Activated T-cell treated with anti-CD3 and anti-CD28 coated beads, Interleukin-2, amount 50 U/mL, for 24 hours (primary cell): ENCODE results near the gene MAP3K21.
A peak's percentile ranks its signal among the peaks of the same experiment; 100 is the strongest.

Experiments
- DNase-seq: peaks from one replicate; pipeline ENCODE4 v3.0.0-alpha.2; 2020
- H3K27ac Mint-ChIP-seq: 2 replicates; pipeline ENCODE4 v1.8.0; 2020; ENCODE audit warnings: mild to moderate bottlenecking, mixed read lengths
- H3K27me3 Mint-ChIP-seq: 2 replicates; pipeline ENCODE4 v1.8.0; 2020; ENCODE audit warnings: mixed read lengths
- H3K36me3 Mint-ChIP-seq: 2 replicates; pipeline ENCODE4 v1.8.0; 2020; ENCODE audit warnings: low read depth, mixed read lengths
- H3K4me1 Mint-ChIP-seq: 2 replicates; pipeline ENCODE4 v1.8.0; 2020; ENCODE audit warnings: low read depth, mixed read lengths
- H3K4me3 Mint-ChIP-seq: 2 replicates; pipeline ENCODE4 v1.8.0; 2020; ENCODE audit warnings: mild to moderate bottlenecking, moderate library complexity, mixed read lengths
- H3K9me3 Mint-ChIP-seq: 2 replicates; pipeline ENCODE4 v1.8.0; 2020; ENCODE audit warnings: mixed read lengths

Gene MAP3K21

DNA sequence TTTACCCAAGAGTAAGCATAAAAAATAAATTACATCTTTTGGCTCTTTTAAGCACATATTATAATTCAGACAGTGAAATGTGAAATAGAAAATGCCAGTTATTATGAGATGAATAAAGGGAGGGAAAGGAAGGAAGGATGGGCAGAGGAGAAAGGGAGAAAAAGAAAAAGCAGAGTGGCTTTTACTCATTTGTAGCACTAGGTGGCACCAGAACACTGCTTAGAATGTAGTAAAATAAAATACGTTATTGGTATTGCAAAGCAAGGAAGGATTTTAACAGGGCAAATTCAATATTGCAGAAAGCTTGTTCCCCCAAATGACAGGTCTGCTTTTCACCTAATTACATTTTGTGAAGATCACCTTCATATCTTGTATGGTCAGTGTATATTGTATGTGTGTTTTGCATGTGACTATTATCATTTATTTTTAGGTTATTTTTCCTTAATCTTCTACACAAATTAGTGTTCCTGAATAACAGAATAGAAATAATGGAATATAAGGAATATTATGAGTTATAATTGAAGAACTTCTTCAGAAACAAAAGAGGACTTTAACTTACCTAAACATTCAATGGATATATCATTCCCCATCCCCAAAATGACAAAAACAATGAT lies 22.9 kb upstream of the MAP3K21 start:
- no peak for DNase-seq
- no peaks in the 10 kb centered on the region for H3K4me1 Mint-ChIP-seq
- H3K9me3 Mint-ChIP-seq, result no peaks in the 10 kb centered on the region
- H3K4me3 Mint-ChIP-seq, result no peak overlapping the region
- no peak overlapping the region for H3K27ac Mint-ChIP-seq
- peaks cover 18% of the 10 kb centered on the region for H3K27me3 Mint-ChIP-seq
- H3K36me3 Mint-ChIP-seq, result no peaks in the 10 kb centered on the region

GRCh38 chr1:233313434-233314155 lies 13.9 kb upstream of the MAP3K21 start:
- Mint-ChIP-seq H3K27ac (no peak overlapping the region), H3K27me3 (peaks cover 8% of the 10 kb centered on the region), H3K4me3 (no peak overlapping the region), H3K4me1 (no peaks in the 10 kb centered on the region), H3K36me3 (no peaks in the 10 kb centered on the region), H3K9me3 (no peaks in the 10 kb centered on the region)
- no peak for DNase-seq

- Mint-ChIP-seq H3K27me3 (peaks cover 17% of the 10 kb centered on the region), H3K27ac (no peak overlapping the region), H3K4me1 (no peaks in the 10 kb centered on the region), H3K4me3 (no peak overlapping the region), H3K9me3 (no peaks in the 10 kb centered on the region), H3K36me3 (no peaks in the 10 kb centered on the region)
- no peak for DNase-seq
Observed at GRCh38 chr1:233315718-233316301, 11.7 kb upstream of the MAP3K21 start.

DNA sequence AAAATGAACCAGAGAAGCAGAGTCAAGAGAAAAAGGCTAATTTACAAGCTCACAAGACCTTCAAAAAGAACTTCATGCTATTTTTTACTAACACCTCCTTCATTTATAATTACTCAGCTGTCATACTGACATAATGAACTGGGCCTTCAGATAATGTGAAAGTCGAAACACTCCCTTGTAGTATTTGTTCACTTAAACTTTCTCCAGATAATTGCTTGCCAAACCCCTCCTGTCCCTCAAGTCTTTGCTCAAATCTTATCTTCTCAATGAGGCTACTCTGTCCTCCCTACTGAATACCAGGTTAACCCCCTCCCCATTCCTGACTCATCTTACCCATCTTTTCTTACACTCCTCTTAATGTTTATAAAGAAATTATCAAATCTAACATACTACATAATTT lies 11.1 kb upstream of the MAP3K21 start:
- Mint-ChIP-seq H3K4me1 (no peaks in the 10 kb centered on the region), H3K36me3 (no peaks in the 10 kb centered on the region), H3K27me3 (peaks cover 17% of the 10 kb centered on the region), H3K4me3 (no peak overlapping the region), H3K9me3 (no peaks in the 10 kb centered on the region), H3K27ac (no peak overlapping the region)
- no peak for DNase-seq

GRCh38 chr1:233319272-233319671 lies 8.3 kb upstream of the MAP3K21 start:
- DNase-seq, result no peak
- H3K27me3 Mint-ChIP-seq, result peaks cover 17% of the 10 kb centered on the region
- H3K4me3 Mint-ChIP-seq, result no peak overlapping the region
- H3K9me3 Mint-ChIP-seq, result no peaks in the 10 kb centered on the region
- H3K4me1 Mint-ChIP-seq, result no peaks in the 10 kb centered on the region
- H3K27ac Mint-ChIP-seq, result no peak overlapping the region
- H3K36me3 Mint-ChIP-seq, result no peaks in the 10 kb centered on the region

DNA sequence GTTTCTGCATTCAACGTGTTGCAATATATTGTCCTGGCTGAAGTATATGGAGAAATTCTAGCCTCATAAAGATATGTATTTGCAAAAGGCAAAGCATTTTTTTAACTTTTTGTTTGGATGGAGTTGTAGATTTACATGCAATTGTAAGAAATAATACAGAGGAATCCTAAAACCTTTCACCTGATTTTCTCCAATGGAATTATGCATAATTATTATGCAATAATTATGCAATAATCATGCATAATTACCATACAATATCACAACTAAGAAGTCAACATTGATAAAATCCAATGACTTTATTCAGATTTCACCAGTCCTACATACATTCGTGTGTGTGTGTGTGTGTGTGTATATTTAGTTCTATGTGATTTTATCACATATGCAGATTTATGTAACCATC lies 7.5 kb upstream of the MAP3K21 start:
- Mint-ChIP-seq H3K27ac (no peak overlapping the region), H3K9me3 (no peaks in the 10 kb centered on the region), H3K4me1 (no peaks in the 10 kb centered on the region), H3K27me3 (peaks cover 17% of the 10 kb centered on the region), H3K36me3 (no peaks in the 10 kb centered on the region), H3K4me3 (no peak overlapping the region)
- DNase-seq, result no peak

GRCh38 chr1:233323718-233324117 lies 3.8 kb upstream of the MAP3K21 start:
- no peaks in the 10 kb centered on the region for H3K9me3 Mint-ChIP-seq
- no peaks in the 10 kb centered on the region for H3K36me3 Mint-ChIP-seq
- DNase-seq, result no peak
- peaks cover 6% of the 10 kb centered on the region for H3K4me1 Mint-ChIP-seq
- H3K27me3 Mint-ChIP-seq, result peaks cover 11% of the 10 kb centered on the region
- no peak overlapping the region for H3K4me3 Mint-ChIP-seq
- H3K27ac Mint-ChIP-seq, result no peak overlapping the region

- H3K27ac Mint-ChIP-seq, result no peak overlapping the region
- no peak overlapping the region for H3K4me3 Mint-ChIP-seq
- peaks cover 17% of the 10 kb centered on the region for H3K27me3 Mint-ChIP-seq
- H3K4me1 Mint-ChIP-seq, result peaks cover 11% of the 10 kb centered on the region
- no peaks in the 10 kb centered on the region for H3K9me3 Mint-ChIP-seq
- H3K36me3 Mint-ChIP-seq, result no peaks in the 10 kb centered on the region
- DNase-seq, result no peak
Observed at GRCh38 chr1:233326319-233326718, 1.2 kb upstream of the MAP3K21 start.

- Mint-ChIP-seq H3K36me3 (no peaks in the 10 kb centered on the region), H3K4me1 (peaks cover 11% of the 10 kb centered on the region), H3K9me3 (no peaks in the 10 kb centered on the region), H3K27ac (no peak overlapping the region), H3K4me3 (peak overlapping the region; percentile 72), H3K27me3 (peaks cover 19% of the 10 kb centered on the region)
- peak; percentile 90 for DNase-seq
Observed at GRCh38 chr1:233326811-233327650, 493 bp upstream of the MAP3K21 start.

GRCh38 chr1:233328142-233328921 lies 808 bp downstream of the MAP3K21 start:
- DNase-seq, result peak; percentile 62
- Mint-ChIP-seq H3K27ac (no peak overlapping the region), H3K4me3 (peak overlapping the region; percentile 66), H3K36me3 (no peaks in the 10 kb centered on the region), H3K4me1 (peaks cover 11% of the 10 kb centered on the region), H3K9me3 (no peaks in the 10 kb centered on the region), H3K27me3 (peaks cover 23% of the 10 kb centered on the region)

GRCh38 chr1:233331676-233332519 lies 4.4 kb downstream of the MAP3K21 start:
- H3K4me3 Mint-ChIP-seq, result no peak overlapping the region
- DNase-seq, result no peak
- H3K27ac Mint-ChIP-seq, result no peak overlapping the region
- H3K27me3 Mint-ChIP-seq, result peaks cover 30% of the 10 kb centered on the region
- peaks cover 9% of the 10 kb centered on the region for H3K4me1 Mint-ChIP-seq
- no peaks in the 10 kb centered on the region for H3K9me3 Mint-ChIP-seq
- H3K36me3 Mint-ChIP-seq, result no peaks in the 10 kb centered on the region

- Mint-ChIP-seq H3K27me3 (peaks cover 39% of the 10 kb centered on the region), H3K4me3 (no peak overlapping the region), H3K36me3 (no peaks in the 10 kb centered on the region), H3K4me1 (peaks cover 7% of the 10 kb centered on the region), H3K9me3 (no peaks in the 10 kb centered on the region), H3K27ac (no peak overlapping the region)
- DNase-seq, result no peak
Observed at GRCh38 chr1:233333086-233333485, 5.6 kb downstream of the MAP3K21 start.

GRCh38 chr1:233334092-233334491 lies 6.6 kb downstream of the MAP3K21 start:
- Mint-ChIP-seq H3K27me3 (peaks cover 45% of the 10 kb centered on the region), H3K9me3 (no peaks in the 10 kb centered on the region), H3K4me3 (no peak overlapping the region), H3K36me3 (no peaks in the 10 kb centered on the region), H3K4me1 (peaks cover 1% of the 10 kb centered on the region), H3K27ac (no peak overlapping the region)
- DNase-seq, result no peak
